AG08395 (cell line): ENCODE data around the gene MRPL36.

Experiments
- DNase-seq: peaks from one replicate; pipeline ENCODE4 v3.0.0; 2012; ENCODE audit warnings: mixed read lengths, low spot score

The MRPL36 gene

DNA sequence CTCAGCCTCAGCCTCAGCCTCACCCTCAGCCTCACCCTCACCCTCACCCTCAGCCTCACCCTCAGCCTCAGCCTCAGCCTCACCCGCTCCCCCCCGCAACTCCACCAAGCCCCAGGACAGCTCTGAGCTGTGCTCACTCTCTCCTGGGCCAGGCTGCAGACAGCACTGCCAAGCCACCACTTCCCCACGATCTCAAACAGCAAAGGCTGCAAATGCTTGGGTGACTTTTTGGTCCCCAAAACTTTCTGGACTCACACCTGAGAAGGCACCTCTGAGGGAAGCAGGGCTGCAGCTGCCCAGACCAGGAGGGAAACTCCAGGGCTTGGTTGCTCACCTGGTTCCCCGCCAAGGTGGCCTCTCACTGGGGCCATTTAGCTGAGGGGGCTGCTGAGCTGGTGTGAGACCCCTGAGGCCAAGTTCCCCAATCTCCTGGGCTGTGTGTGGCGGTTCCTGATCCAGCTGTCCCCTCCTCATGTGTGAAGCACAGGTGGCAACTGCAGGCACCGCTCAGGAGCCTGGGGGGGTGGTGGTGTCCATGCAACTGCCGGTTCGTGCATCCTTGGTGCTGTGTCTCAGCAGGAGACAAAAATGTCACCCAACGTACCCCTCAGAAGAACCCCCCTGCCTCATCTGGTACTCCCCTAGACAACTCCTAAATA is 17.8 kb downstream of the MRPL36 start:
- DNase-seq = no peak

DNA sequence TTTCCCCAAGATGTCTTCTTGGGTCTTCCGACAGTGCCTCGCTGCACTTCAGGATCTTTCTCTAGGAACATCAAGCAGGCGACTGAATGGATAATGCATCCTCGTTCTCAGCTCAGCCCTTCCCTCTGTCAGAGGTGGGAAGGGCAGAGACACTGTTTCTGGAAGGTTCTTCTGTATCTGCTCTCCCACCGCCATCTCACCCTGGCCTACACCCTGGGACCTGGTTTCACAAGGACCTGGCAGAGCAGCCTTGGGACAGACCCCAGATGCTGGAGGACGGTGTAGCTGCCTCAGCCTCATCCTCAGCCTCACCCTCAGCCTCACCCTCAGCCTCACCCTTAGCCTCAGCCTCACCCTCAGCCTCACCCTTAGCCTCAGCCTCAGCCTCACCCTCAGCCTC is 18.5 kb downstream of the MRPL36 start:
- DNase-seq = no peak

DNA sequence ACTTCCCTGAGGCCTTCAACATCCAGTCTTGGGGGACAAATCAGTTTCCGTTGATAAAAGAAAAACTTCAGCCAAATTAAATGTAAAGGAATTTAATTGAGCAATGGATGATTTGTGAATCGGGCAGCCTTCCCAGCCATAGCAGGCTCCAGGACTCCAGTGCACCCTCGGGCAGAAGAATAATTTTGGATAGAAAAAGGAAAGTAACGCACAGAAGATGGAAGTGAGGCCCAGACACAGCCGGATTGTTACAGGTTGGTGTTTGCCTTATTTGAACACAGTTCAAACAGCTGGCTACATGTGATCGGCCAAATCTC is 19.1 kb downstream of the MRPL36 start:
- DNase-seq = no peak

DNA sequence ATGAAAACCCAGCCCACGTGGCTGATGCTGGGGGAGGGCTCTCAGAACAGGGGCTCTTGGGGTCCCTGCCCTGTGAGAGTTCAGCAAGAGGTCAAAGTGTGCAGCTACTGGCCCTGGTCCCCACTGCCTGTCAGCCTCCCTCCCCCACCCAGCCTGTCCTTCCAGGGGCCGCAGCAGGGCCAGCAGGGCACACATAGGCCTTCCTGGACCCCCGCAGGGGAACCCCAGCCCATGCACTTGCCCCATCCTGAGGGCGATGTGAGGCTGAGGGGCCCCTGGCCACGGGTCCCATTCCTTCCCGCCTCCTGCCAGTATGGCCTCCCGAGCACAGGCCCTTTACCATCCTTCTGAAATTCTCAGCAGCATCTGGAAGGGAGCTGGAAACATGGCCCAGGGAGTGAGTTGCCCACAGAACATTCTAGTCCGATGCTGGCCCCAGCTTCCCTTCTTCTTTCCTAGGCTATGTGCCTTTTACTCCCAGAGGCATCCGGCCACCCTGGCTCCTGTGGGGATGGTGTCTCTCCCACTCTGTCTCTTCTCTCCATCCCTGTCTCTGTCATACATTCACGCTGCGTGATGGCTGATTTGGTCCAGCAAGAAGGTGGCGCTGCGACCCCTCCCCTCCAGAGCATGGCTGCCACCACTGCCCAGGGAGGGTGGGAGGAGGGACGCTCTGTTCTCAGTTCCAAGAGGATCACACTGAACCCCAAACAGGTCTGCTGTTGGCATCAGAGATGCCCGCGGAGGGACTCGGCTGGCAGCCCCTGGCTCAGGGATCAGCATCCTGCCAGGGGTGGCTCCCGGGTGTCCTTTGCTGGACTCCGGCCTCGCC is 19.6 kb downstream of the MRPL36 start:
- no peak for DNase-seq

DNA sequence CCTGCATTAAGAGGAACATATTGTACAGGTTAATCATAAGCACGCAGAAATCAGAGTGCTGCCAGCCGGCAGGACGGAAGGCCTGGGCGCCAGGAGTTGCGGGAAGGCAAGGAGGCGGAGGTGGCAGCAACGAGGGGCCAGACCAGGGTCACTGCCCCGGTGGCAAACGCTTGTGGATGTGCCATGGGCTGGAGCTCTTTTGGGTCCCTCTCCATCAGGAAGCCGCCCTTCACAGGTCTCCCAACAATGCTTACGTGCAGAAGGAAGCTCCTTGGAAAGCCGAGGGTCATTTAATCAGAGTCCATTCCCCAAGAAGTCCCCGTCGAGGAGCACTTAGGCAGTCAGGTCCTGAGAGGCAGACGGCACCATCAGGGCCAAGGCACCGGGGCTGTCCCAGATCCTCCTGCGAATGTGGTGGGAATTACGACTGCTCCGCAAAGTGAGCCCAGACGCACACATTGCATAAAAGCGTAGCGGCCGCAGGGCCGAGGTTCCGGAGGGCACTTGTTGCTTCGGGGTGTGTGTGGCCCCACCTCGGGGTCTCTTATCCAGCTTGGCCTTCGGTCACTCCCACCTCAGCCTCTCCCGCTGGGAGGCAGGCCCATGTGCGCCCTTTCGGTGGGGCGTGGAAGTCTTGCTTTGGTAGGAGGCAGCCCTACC is 20.5 kb downstream of the MRPL36 start:
- DNase-seq = no peak

DNA sequence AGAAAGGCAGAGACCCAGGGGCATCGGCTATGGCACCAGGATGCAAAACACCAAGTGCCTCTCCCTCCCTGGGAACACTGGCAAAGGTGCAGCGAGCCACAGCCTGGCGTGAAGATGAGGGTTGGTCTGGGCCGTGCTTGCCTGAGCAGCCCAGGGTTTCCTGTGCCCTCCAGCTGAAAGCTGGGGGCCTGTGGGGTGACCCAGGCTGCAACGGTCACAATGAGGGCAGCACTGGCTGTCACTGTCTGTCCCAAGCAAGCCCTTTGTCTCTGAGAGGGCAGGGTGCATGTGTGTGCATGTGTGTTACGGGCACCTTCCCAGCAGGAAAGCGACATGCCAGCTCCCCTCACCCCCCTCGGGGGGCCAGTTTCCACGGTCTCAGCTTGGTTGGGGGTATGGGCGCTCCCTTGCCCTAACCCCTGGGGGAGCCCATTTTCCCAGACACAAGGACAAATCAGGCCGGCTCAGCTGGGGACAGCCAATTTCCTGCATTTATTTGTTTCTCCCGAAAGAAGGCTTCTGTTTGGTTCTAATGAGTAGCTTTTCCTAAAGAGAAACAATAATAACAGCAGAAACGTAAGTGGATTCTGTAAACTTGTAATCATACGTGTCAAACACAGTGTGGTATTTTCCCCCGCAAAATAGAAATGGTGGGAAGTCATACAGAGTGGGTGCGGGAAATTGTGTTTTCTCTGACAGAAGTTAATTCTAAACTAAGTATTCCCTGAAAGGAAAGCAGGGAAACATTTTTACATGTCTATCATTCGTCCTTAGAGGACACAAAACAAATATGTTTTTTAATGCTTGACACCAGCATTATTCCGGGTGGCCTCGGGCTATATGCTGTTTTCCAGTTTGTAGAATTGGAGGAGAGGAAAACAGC is 21.3 kb downstream of the MRPL36 start:
- DNase-seq = no peak

DNA sequence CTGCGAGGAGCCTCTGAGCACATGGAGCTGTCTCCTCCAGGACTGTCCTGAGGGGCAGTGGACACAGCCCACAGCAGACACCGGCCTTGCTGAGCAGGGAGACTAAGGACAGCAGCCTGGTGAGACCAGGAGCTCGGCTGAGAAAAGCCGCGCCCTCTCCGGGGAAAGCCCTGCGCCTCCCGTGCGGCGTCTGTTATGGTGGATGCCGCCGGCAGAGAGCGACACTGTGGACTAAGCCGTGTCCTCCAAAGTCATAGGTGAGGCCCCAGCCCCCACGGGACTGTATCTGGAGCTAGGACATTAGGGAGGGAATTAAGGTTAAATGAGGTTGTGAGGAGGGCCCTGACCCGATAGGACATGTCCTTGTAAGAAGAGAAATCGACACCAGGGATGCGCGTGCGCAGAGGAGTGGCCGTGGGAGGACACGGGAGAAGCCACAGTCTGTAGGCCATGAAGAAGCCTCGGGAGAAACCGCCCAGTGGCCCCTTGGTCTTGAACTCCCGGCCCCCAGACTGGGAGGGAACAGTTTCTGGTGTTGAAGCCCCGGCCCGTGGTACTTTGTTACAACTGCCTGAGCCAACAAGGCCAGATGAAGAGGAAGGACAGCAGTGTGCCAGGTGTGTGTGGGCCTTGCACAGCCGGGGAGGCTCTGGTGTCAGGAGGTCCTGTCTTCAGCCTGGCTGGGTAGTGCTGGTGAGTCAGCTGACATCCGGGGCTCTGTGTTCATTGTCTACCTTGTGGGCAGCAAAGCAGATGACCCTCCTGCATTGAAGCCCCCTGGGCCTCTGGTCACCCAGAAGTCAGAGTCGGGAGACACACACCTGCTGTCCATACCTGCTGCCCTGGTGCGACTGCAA is 22.1 kb downstream of the MRPL36 start:
- no peak for DNase-seq

DNA sequence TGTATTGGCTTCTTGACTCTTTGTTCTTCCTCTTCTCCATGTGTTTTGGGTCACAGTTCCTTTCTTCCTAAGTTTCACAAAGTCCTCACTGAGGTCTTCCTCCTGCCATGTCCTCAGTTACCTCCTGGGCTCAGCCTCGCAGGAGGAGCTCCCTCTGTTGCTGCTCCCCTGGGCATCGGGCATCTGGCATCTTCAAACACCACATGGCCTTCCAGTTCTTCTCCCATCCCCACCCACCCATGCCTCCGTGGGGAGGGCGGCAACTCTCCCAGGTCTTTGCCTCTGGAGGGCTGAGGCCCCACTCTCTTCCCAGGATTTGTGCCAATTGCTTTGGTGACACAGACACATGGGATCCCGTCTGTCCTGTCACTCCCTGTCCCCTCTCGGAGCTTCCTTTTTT is 22.8 kb downstream of the MRPL36 start:
- no peak for DNase-seq

DNA sequence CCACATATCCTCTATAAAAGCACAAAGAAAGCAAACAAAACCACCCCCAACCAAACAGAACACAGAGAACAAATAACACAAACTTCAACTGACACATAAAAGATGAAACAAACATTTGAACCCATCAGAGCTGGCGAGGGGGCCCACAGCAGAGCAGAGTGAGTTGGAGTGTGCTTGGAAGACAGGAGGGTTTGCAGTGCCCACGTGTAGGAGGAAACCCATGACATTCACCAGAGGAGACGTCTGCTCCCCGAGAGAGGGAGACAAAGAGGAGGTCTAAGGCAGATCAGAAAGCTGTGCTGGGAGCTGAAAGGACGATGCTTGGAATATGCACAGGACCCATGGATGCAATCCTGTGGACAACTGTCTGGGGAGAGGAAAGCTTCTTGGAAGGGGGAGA is 27.0 kb downstream of the MRPL36 start:
- DNase-seq = peak; percentile 73

DNA sequence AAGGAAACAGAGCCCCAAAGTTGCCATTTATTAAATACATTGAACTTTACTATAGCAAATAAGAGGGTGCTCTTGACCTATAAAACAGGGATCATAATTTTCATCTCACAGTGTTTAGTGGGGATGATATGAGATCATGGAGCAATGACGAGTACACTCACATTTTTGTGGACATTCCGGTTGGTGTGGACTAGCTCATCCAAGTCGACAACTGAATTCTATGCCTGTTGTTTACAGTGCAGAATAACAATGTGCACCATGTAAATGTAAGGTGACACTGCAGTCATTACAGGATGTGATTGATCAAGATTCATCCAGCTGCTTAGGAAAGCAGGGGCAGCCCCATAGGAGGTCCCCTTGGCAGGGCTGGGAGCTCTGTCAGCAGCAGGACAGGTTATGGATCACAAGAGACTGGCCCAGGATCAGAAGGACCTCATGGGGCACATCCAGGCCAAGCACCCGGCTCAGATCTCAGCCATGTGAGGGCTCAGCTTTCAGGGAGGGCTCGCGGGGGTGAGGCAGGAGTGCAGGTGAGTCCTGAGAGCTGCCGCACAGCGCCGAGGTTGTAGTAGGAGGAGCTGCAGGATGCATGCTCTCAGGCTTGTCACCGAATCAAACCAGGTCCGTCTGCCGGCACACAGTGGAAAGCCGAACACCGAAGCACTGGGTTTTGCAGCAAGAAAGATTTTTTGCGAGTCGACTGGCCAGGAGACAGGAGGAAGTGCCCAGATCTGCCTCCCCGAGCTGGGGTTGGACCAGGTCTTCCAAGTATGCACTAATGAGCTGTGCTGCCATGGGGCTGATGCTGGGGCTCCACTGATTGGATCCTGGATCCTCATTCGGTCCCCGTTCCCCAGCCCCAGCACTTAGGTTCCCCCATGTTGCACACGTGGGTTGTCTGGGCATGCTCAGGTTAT is 28.2 kb downstream of the MRPL36 start:
- DNase-seq = no peak

DNA sequence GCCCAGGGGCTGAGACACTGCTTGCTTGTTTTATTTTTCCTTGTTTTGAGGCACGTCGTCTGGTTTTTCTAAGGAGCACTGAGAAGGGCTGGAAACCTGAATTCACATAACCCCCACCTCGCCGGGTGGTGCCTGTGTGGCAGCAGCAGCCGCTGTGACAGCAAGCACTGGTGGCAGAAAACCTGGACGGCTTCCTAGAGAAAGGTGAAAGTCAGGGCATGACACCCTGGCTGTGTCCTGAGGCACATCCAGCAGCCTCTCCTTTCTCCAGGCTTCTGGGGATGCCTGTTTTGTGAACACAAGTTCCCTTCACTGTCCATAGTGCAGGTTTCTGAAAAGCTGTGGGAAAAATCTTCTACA is 29.2 kb downstream of the MRPL36 start:
- DNase-seq = no peak

DNA sequence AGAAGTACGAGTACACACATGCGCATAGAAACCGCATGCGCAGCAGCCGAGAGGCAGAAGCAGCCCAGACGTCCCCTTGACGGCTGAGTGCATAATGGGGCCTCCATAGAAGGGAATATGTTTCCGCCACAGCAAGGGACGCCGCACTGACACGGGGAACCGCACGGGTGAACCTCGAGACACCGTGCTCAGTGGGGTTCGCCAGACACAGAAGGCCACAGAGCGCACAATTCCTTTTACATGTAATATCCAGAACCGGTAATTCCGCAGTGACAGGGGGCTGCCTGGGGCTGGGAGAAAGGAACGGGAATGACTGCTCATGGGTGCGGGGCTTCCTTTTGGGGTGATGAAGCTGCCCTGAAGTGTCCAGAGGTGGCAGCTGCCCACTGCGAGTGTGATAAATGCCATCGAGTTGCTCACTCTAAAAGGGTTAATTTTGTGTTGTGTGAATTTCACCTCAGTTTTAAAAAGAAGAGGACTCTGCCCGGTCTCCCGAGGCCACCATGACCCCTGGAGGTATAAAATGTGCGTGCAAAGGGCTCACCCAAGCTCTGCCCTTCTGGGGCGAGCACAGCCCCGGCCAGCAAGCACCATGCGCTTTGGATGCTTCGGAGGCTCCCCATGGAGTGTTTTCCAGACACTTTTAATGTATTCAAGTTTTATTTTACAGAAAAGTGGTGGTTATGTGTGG is 29.7 kb downstream of the MRPL36 start:
- DNase-seq = no peak

DNA sequence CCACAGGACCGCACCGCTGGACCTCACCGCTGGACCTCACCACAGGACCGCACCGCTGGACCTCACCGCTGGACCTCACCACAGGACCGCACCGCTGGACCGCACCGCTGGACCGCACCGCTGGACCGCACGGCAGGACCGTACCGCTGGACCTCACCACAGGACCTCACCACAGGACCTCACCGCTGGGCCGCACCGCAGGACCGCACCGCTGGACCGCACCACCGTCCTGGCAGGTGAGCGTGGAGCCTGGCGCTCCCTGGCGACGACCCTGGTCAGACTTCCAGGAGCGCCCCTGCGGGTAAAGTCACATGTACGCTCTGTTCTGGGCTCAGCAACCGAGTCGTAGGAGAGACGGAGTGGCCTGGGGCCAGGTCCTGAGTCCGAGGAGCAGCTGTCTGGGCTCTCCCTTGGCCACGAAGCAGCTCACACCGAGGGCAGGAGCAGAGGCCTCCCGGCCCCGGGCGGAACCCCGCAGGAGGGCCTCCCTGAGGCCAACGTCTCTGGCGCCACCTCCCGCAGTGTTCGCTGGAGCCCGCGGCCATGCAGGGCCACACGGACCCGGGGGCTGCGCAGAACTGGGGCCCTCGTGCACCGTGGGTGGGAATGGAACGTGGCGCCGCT is 30.5 kb downstream of the MRPL36 start:
- DNase-seq = no peak

DNA sequence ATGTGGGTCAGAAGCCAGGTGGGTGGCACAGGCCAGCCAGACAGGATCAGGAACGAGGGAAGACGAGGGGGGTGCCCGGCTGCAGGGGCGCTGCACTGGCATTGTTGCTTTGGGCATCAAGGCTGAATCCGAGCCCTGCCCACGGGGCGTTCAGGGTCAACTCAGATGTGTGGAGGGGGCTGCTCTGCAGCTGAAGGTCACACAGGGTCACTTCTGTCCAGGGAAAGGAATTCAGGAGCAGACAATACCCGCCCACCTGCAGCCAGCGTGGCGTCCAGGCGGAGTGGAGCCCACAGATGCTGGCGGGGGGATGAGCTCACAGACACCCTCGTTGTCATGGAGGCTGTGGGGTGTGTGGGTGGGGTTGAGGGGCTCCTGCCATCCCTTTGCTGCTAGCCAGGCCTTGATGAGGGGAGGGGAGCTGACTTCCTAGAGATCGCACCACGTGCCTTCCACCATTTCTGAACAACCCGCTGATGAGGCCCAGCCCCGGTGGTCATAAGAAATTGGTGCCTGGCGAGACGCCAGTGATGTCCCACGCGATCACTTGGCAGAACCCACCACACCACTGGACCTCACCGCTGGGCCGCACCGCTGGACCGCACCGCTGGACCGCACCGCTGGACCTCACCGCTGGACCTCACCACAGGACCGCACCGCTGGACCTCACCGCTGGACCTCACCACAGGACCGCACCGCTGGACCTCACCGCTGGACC is 31.2 kb downstream of the MRPL36 start:
- DNase-seq = no peak

DNA sequence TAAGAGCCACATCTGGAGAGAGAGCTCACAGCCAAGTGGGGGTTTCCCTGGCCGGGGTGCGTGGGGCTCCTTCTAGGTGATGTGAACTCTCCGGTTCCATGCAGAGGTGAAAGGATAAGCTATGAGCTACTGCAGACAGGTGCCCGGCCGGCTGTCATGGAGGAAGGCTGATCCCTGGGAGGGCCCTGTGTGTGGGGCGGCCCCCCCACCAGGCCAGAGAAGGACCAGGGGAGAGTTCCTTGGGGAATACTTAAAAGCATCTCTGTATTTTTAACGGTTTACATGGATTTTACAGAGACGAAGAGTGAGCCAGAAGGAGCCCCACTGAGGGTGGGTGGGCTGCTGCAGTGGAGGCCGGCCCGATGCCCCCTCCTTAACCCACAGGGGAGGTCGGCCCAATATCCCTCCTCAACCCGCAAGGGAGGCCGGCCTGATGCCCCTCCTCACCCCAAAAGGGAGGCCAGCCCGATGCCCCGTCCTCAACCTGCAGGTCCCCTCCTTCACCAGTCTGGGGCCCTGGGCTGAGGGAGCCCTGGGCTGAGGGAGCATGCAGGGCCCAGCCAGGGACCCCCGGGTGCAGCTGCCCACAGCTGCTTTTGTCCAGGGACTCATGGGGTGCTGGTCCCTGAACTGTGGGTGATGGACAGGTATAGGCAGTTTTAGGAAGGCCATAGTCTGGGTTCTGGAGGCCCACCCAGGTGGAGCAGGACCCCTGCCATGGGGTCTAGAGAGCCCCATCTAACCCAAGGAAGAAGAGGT is 31.9 kb downstream of the MRPL36 start:
- no peak for DNase-seq

DNA sequence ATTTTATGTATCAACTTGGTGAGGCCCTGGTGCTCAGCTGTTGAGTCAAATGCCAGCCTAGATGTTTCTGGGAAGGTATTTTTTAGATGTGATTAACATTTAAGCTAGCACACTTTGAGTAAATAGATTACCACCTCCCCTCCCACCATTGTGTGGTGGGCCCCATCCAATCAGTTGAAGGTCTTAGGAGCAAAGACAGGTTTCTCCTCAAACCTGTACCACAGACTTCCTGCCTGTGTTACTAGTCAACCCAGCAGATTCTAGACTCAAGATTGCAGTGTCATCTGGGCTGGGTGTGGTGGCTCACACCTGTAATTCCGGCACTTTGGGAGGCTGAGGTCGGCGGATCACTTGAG is 33.8 kb downstream of the MRPL36 start:
- DNase-seq = no peak

DNA sequence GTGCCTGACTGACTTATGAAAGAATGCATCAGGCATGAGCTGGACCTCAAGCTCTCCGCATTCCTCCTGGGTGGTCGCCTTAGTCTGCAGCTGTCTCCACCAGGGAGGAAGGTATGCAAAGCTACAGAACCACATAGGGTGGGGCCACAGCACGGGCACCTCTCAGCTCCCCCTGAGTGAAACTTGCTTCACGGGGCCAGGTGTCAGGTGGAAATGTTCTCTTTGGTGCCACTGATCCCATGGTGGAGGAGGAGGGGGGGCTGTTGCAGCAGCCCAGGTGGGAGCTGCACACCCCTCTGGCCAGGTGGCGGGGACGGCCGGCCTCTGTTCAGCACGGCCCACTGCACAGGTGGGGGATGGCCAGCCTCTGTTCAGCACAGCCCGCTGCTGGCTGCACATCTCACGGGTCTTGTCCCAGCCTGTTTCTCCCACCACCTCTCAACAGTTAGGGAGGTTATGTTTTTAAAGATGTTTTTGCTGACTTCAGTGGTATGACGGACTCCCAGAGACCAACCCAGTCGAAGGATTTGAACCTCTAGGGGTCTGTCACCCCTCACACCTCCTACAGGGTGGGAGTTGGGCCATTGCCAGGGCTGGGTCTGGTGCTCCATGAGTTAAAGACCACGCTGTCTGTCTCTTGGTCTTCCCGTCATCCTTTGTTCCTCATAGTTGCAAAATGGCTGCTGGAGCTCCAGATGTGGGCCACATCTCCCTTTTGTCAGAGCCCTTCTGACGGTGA is 34.3 kb downstream of the MRPL36 start:
- DNase-seq = no peak
